ENCODE data around the gene FBN2. TPM values are rescaled to one million over a fixed set of nuclear protein-coding genes. Genes with fewer than 3 reads are reported as not detected.

The FBN2 gene
- total RNA-seq, 1 donor from 2014 or later = 34.1 TPM

- DNase-seq = no peak
- H3K36me3 ChIP-seq = peaks cover 4% of the 10 kb centered on the region
- TF ChIP-seq CTCF (IDR thresholded peaks at IDR 0.05; ENCODE audit: borderline replicate concordance) = no peak
- H3K27me3 ChIP-seq (ENCODE audit: low read depth) = no peaks in the 10 kb centered on the region
- H3K4me3 ChIP-seq = no peak overlapping the region
- no peak overlapping the region for H3K27ac ChIP-seq (replicated peaks)
- intact Hi-C loops (cut with micrococcal nuclease) = no loop called here
- no peaks in the 10 kb centered on the region for H3K4me1 ChIP-seq
- no peaks in the 10 kb centered on the region for H3K9me3 ChIP-seq (replicated peaks)
These were observed 258.7 kb downstream of the FBN2 start for GRCh38 chr5:128279345-128279744.

GRCh38 chr5:128276537-128277216, 261.4 kb downstream of the FBN2 start:
- H3K4me3 ChIP-seq = no peak overlapping the region
- peaks cover 4% of the 10 kb centered on the region for H3K36me3 ChIP-seq
- intact Hi-C loops (cut with micrococcal nuclease) = no loop called here
- H3K27me3 ChIP-seq (ENCODE audit: low read depth) = no peaks in the 10 kb centered on the region
- no peaks in the 10 kb centered on the region for H3K9me3 ChIP-seq (replicated peaks)
- peaks cover 6% of the 10 kb centered on the region for H3K4me1 ChIP-seq
- DNase-seq = no peak
- no peak overlapping the region for H3K27ac ChIP-seq (replicated peaks)
- TF ChIP-seq CTCF (IDR thresholded peaks at IDR 0.05; ENCODE audit: borderline replicate concordance) = no peak

- no peak for DNase-seq
- Histone ChIP-seq H3K36me3 (peaks cover 4% of the 10 kb centered on the region), H3K4me1 (peaks cover 6% of the 10 kb centered on the region), H3K27ac (replicated peaks) (peak overlapping the region; percentile 73), H3K27me3 (ENCODE audit: low read depth) (no peaks in the 10 kb centered on the region), H3K9me3 (replicated peaks) (no peaks in the 10 kb centered on the region), H3K4me3 (no peak overlapping the region)
- no peak for TF ChIP-seq CTCF (IDR thresholded peaks at IDR 0.05; ENCODE audit: borderline replicate concordance)
- intact Hi-C loops (cut with micrococcal nuclease) = no loop called here
These were observed 263.6 kb downstream of the FBN2 start for GRCh38 chr5:128274441-128274840.

GRCh38 chr5:128273736-128274135, 264.3 kb downstream of the FBN2 start:
- no peak for DNase-seq
- Histone ChIP-seq H3K4me1 (peaks cover 6% of the 10 kb centered on the region), H3K27ac (replicated peaks) (peak overlapping the region; percentile 73), H3K36me3 (peaks cover 4% of the 10 kb centered on the region), H3K9me3 (replicated peaks) (no peaks in the 10 kb centered on the region), H3K27me3 (ENCODE audit: low read depth) (no peaks in the 10 kb centered on the region), H3K4me3 (no peak overlapping the region)
- TF ChIP-seq CTCF (IDR thresholded peaks at IDR 0.05; ENCODE audit: borderline replicate concordance) = no peak
- intact Hi-C loops (cut with micrococcal nuclease) = no loop called here

- peak overlapping the region; percentile 56 for H3K4me3 ChIP-seq
- no peak for TF ChIP-seq CTCF (IDR thresholded peaks at IDR 0.05; ENCODE audit: borderline replicate concordance)
These were observed 266.1 kb downstream of the FBN2 start for GRCh38 chr5:128271859-128272464.

More at GRCh38 chr5:128271859-128272464, 266.1 kb downstream of the FBN2 start:
- Histone ChIP-seq H3K27me3 (ENCODE audit: low read depth) (no peaks in the 10 kb centered on the region), H3K9me3 (replicated peaks) (no peaks in the 10 kb centered on the region), H3K36me3 (no peaks in the 10 kb centered on the region), H3K27ac (replicated peaks) (peak overlapping the region; percentile 73), H3K4me1 (peaks cover 6% of the 10 kb centered on the region)
- DNase-seq = no peak
- intact Hi-C loops (cut with micrococcal nuclease) = no loop called here
